Left lung (tissue), 10 donors: ENCODE results near the gene MARF1. TPM values are rescaled to one million over a fixed set of nuclear protein-coding genes. Genes with fewer than 3 reads are reported as not detected.
"Not testable (repeated sequence)": the region's sequence is repeated elsewhere in the genome, so short reads cannot be mapped to it uniquely, and the experiment has no call there.

Source experiments
- ATAC-seq: fragments of 200-7000 bp; cut with Tn5 transposase; one replicate; pipeline ENCODE4 v1.9.1; 2020; ENCODE audit warnings: moderate library complexity
- DNase-seq, 4 donors: peaks; one replicate each; pipeline ENCODE4 v3.0.0-alpha.2; 2013 to 2020
- H3K27ac ChIP-seq, 2 donors: fragments of 200-600 bp; sonication (generic) in 1 of 2; one replicate each; pipeline versions ENCODE4 v1.5.0 to v1.8.0; 2020 to 2021
- H3K27me3 ChIP-seq, 2 donors: fragments of 200-600 bp; sonication (generic) in 1 of 2; one replicate each; pipeline versions ENCODE4 v1.5.0 to v1.8.0; 2020 to 2021
- H3K36me3 ChIP-seq, 2 donors: fragments of 200-600 bp; sonication (generic) in 1 of 2; one replicate each; pipeline versions ENCODE4 v1.5.0 to v1.8.0; 2020 to 2021
- H3K4me1 ChIP-seq, 2 donors: fragments of 200-600 bp; one replicate each; pipeline ENCODE4 v1.8.0; 2021
- H3K4me3 ChIP-seq, 2 donors: fragments of 200-600 bp; sonication (generic) in 1 of 2; one replicate each; pipeline versions ENCODE4 v1.5.0 to v1.8.0; 2020 to 2021; ENCODE audit warnings: mild to moderate bottlenecking in 1 of 2
- H3K9me3 ChIP-seq, 2 donors: fragments of 200-600 bp; sonication (generic) in 1 of 2; one replicate each; pipeline versions ENCODE4 v1.5.0 to v1.8.0; 2020 to 2021
- intact Hi-C, 2 donors: fragments of 100-400 bp; cut with DNase I; formaldehyde crosslinking; loops; one replicate each; pipeline versions ENCODE4 v1.11.2 to v1.14.2; 2022
- polyA plus RNA-seq, 6 donors: library from polyadenylated mRNA; unstranded; fragments of 120-200 nt; gene quantifications; one replicate each; pipeline ENCODE4 v1.2.1, GENCODE V29; 2013; ENCODE audit not compliant: insufficient read length in 6 of 6
- total RNA-seq, 2 donors: library from RNA; stranded (reverse); fragmentation: NEBNext Ultra II Directional; extraction: Animal tissue kit (Norgen Biotek cat#: 25700); gene quantifications; one replicate each; pipeline ENCODE4 v1.2.1, GENCODE V29; 2021
- TF ChIP-seq, protein P1 (sequence below), 2 donors: fragments of 200-600 bp; sonication (generic) in 1 of 2; IDR thresholded peaks; one replicate each; pipeline versions ENCODE4 v1.5.0 to v1.8.0; 2021; ENCODE audit warnings: antibody characterized with exemption in 2 of 2
- donor health status: DM: no; HTN: yes; CAD: no.
- donor health status: DM: no; HTN: no; CAD: no.

The MARF1 gene
- total and polyA plus RNA-seq, 8 donors = 60.1 to 86.1 (median 71.0) TPM

GRCh38 chr16:15578824-15579223 lies 64.1 kb downstream of the MARF1 start:
- Histone ChIP-seq H3K36me3 (no peaks in the 10 kb centered on the region), H3K4me3 (no peak overlapping the region), H3K27ac (no peak overlapping the region), H3K27me3 (no peaks in the 10 kb centered on the region), H3K9me3 (no peaks in the 10 kb centered on the region), H3K4me1 (peaks cover 0 to 19% of the 10 kb centered on the region in 2 donors)
- TF ChIP-seq, protein P1, sequence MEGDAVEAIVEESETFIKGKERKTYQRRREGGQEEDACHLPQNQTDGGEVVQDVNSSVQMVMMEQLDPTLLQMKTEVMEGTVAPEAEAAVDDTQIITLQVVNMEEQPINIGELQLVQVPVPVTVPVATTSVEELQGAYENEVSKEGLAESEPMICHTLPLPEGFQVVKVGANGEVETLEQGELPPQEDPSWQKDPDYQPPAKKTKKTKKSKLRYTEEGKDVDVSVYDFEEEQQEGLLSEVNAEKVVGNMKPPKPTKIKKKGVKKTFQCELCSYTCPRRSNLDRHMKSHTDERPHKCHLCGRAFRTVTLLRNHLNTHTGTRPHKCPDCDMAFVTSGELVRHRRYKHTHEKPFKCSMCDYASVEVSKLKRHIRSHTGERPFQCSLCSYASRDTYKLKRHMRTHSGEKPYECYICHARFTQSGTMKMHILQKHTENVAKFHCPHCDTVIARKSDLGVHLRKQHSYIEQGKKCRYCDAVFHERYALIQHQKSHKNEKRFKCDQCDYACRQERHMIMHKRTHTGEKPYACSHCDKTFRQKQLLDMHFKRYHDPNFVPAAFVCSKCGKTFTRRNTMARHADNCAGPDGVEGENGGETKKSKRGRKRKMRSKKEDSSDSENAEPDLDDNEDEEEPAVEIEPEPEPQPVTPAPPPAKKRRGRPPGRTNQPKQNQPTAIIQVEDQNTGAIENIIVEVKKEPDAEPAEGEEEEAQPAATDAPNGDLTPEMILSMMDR (IDR thresholded peaks at IDR 0.05) = no peak
- DNase-seq = no peak
- ATAC-seq = no peak
- intact Hi-C loops = no loop called here

GRCh38 chr16:15576960-15577958 lies 65.7 kb downstream of the MARF1 start:
- TF ChIP-seq, protein P1 (IDR thresholded peaks at IDR 0.05) = no peak
- Histone ChIP-seq H3K9me3 (no peaks in the 10 kb centered on the region), H3K27me3 (no peaks in the 10 kb centered on the region), H3K27ac (no peak overlapping the region), H3K36me3 (no peaks in the 10 kb centered on the region), H3K4me3 (no peak overlapping the region), H3K4me1 (peaks cover 0 to 32% of the 10 kb centered on the region in 2 donors)
- intact Hi-C loops = no loop called here
- no peak for ATAC-seq
- DNase-seq = no peak

DNA sequence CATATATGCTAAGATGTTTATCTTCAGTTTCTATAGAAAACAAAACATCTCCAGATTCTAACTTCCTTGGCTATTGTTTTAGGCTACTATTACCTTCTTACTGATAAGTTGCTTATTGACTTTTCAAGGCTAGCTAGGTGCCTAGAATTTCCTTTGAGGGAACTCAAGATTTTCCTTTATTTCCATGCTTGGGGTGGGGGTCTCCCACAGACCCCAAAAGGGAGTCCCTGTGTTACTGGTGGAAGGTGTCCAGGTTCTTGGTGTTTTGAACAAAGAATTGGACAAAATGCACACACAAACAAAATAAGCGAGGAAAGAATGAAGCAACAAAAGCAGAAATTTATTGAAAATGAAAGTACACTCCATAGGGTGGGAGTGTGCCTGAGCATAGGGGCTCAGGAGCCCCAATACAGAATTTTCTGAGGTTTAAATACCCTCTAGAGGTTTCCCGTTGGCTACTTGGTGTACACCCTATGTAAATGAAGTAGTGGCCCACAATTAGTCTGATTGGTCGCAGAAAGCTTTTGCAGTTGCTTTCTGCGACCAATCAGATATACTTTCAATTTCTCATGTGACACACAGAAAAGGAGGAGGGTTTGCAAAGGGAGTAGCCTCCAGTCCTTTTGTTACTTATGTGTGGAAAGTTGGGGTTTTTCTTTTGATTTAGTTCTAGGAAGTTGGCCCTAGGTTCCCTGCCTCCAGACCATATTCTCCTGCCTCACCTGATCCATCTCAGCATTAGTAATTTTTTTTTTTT lies 67.5 kb downstream of the MARF1 start:
- Histone ChIP-seq H3K4me1 (peaks cover 0 to 31% of the 10 kb centered on the region in 2 donors), H3K27me3 (no peaks in the 10 kb centered on the region), H3K4me3 (no peak overlapping the region), H3K9me3 (no peaks in the 10 kb centered on the region), H3K36me3 (no peaks in the 10 kb centered on the region), H3K27ac (no peak overlapping the region)
- ATAC-seq (no peak), DNase-seq (no peak)
- TF ChIP-seq, protein P1 (IDR thresholded peaks at IDR 0.05) = no peak
- intact Hi-C loops = no loop called here

DNA sequence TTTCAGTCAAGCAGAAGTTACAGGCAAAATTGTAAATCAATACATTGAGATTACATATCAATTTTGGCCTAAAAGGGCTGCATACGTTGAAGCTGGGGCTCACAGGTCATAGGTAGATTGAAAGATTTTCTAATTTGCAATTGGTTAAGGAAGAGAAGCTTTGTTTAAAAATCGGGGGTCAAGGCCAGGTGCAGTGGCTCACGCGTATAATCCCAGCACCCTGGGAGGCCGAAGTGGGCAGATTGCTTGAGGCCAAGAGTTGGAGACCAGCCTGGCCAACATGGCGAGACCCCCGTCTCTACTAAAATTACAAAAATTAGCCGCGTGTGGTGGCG lies 68.4 kb downstream of the MARF1 start:
- no peak for DNase-seq
- no peaks in the 10 kb centered on the region for H3K36me3 ChIP-seq
- no peak for ATAC-seq
- no peak overlapping the region for H3K27ac ChIP-seq
- TF ChIP-seq, protein P1 (IDR thresholded peaks at IDR 0.05) = no peak
- no peaks in the 10 kb centered on the region for H3K9me3 ChIP-seq
- no peak overlapping the region for H3K4me3 ChIP-seq
- intact Hi-C loops = no loop called here
- H3K27me3 ChIP-seq = no peaks in the 10 kb centered on the region
- peaks cover 0 to 31% of the 10 kb centered on the region in 2 donors for H3K4me1 ChIP-seq

- ATAC-seq, H3K4me3 ChIP-seq, DNase-seq, H3K27ac ChIP-seq, H3K9me3 ChIP-seq, H3K36me3 ChIP-seq, intact Hi-C loops, H3K27me3 ChIP-seq: not testable (repeated sequence)
- H3K4me1 ChIP-seq = peaks cover 0 to 31% of the 10 kb centered on the region in 2 donors
These were observed 68.9 kb downstream of the MARF1 start for GRCh38 chr16:15573896-15574613.
